ENCODE data around the gene OXTR. TPM values are rescaled to one million over a fixed set of nuclear protein-coding genes. Genes with fewer than 3 reads are reported as not detected.
"Not testable (repeated sequence)": the region's sequence is repeated elsewhere in the genome, so short reads cannot be mapped to it uniquely, and the experiment has no call there.

The OXTR gene
- polyA plus RNA-seq, 1 donor from 2014 or later, result 1.7 TPM

DNA sequence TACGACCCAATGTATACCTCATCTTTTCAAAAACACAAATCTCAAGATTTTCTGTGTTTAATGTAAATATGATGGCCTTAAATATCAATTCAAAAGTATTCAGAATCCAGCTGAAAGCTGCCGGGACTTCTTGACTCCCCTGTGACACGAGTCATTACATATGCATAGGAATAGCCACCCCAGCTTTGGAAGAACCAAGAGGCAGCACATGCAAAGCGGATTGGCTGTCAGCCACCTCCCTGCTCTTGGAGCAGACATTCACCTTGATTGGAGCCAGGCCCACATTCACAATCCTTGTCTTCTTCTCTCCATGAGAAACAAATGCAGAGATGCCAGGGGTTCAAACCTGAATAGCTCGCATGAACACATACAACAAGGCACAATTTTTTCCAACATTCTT is 46.6 kb downstream of the OXTR start:
- no peak overlapping the region for H3K9ac ChIP-seq (ENCODE audit: low read length)
- H2AFZ ChIP-seq (ENCODE audit: low read depth, low read length), result no peak overlapping the region
- no peaks in the 10 kb centered on the region for H3K9me2 ChIP-seq (ENCODE audit: insufficient read depth, low read length)
- no peak overlapping the region for H3K4me3 ChIP-seq (ENCODE audit: low read length)
- no peaks in the 10 kb centered on the region for H3K36me3 ChIP-seq (ENCODE audit: insufficient read depth, low read length)
- H3F3A ChIP-seq (ENCODE audit: insufficient read depth, low read length, poor library complexity, severe bottlenecking), result no peaks in the 10 kb centered on the region
- H3K27me3 ChIP-seq (ENCODE audit: insufficient read depth, low read depth, low read length), result no peaks in the 10 kb centered on the region
- no peak overlapping the region for H3K4me2 ChIP-seq (ENCODE audit: low read length)
- no peaks in the 10 kb centered on the region for H4K20me1 ChIP-seq (ENCODE audit: insufficient read depth)
- H3K9me3 ChIP-seq (ENCODE audit: low read length), result no peaks in the 10 kb centered on the region
- TF ChIP-seq EZH2 (IDR thresholded peaks at IDR 0.05; ENCODE audit: borderline replicate concordance, insufficient read depth, low read length, poor library complexity, severe bottlenecking), result no peak
- no peak for TF ChIP-seq RAD21 (conservative IDR thresholded peaks at IDR 0.05)
- TF ChIP-seq SMC3 (conservative IDR thresholded peaks at IDR 0.05; ENCODE audit: poor library complexity), result no peak
- TF ChIP-seq POLR2AphosphoS5 (IDR thresholded peaks at IDR 0.05), result no peak
- TF ChIP-seq MXI1 (conservative IDR thresholded peaks at IDR 0.05; ENCODE audit: poor library complexity, severe bottlenecking), result no peak
- no peak for TF ChIP-seq CTCF (IDR thresholded peaks at IDR 0.05; ENCODE audit: poor library complexity, severe bottlenecking)
- TF ChIP-seq TAF1 (IDR thresholded peaks at IDR 0.05; ENCODE audit: low read depth), result no peak
- TF ChIP-seq EP300 (conservative IDR thresholded peaks at IDR 0.05; ENCODE audit: poor library complexity, severe bottlenecking), result no peak
- TF ChIP-seq, protein P1, sequence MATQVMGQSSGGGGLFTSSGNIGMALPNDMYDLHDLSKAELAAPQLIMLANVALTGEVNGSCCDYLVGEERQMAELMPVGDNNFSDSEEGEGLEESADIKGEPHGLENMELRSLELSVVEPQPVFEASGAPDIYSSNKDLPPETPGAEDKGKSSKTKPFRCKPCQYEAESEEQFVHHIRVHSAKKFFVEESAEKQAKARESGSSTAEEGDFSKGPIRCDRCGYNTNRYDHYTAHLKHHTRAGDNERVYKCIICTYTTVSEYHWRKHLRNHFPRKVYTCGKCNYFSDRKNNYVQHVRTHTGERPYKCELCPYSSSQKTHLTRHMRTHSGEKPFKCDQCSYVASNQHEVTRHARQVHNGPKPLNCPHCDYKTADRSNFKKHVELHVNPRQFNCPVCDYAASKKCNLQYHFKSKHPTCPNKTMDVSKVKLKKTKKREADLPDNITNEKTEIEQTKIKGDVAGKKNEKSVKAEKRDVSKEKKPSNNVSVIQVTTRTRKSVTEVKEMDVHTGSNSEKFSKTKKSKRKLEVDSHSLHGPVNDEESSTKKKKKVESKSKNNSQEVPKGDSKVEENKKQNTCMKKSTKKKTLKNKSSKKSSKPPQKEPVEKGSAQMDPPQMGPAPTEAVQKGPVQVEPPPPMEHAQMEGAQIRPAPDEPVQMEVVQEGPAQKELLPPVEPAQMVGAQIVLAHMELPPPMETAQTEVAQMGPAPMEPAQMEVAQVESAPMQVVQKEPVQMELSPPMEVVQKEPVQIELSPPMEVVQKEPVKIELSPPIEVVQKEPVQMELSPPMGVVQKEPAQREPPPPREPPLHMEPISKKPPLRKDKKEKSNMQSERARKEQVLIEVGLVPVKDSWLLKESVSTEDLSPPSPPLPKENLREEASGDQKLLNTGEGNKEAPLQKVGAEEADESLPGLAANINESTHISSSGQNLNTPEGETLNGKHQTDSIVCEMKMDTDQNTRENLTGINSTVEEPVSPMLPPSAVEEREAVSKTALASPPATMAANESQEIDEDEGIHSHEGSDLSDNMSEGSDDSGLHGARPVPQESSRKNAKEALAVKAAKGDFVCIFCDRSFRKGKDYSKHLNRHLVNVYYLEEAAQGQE (IDR thresholded peaks at IDR 0.05; ENCODE audit: borderline replicate concordance), result no peak
- H3K27ac ChIP-seq (ENCODE audit: low read length), result no peak overlapping the region
- no peaks in the 10 kb centered on the region for H3K79me2 ChIP-seq (replicated peaks; ENCODE audit: insufficient read depth, low read length)

DNA sequence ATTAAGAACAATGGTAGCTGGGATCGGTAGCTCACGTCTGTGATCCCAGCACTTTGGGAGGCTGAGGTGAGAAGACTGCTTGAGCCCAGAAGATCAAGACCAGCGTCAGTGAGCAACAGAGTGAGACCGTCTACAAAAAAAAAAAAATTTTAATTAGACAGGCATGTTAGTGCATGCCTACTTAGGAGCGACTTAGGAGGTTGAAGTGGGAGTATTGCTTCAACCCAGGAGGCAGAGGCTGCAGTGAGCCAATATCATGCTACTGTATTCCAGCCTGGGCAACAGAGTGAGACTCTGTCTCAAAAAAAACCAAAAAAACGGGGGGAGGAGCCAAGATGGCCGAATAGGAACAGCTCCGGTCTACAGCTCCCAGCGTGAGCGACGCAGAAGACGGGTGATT is 53.7 kb downstream of the OXTR start:
- H3K27ac ChIP-seq (ENCODE audit: low read length); H3K4me2 ChIP-seq (ENCODE audit: low read length); H4K20me1 ChIP-seq (ENCODE audit: insufficient read depth); H3K79me2 ChIP-seq (replicated peaks; ENCODE audit: insufficient read depth, low read length); H3K27me3 ChIP-seq (ENCODE audit: insufficient read depth, low read depth, low read length); H3K4me3 ChIP-seq (ENCODE audit: low read length); H2AFZ ChIP-seq (ENCODE audit: low read depth, low read length); H3K9me3 ChIP-seq (ENCODE audit: low read length); H3K36me3 ChIP-seq (ENCODE audit: insufficient read depth, low read length); H3K9ac ChIP-seq (ENCODE audit: low read length); H3F3A ChIP-seq (ENCODE audit: insufficient read depth, low read length, poor library complexity, severe bottlenecking); H3K9me2 ChIP-seq (ENCODE audit: insufficient read depth, low read length): not testable (repeated sequence)
